DMS153 treated with DMSO at 0.1 percent for 48 hours (cell line): Measurements from ENCODE around the gene FLNB.

Experiments used
- DNase-seq: peaks from one replicate; lab custom pipeline; 2025; ENCODE audit not compliant: unreplicated experiment; lab: John Stamatoyannopoulos, UW

FLNB gene

DNA sequence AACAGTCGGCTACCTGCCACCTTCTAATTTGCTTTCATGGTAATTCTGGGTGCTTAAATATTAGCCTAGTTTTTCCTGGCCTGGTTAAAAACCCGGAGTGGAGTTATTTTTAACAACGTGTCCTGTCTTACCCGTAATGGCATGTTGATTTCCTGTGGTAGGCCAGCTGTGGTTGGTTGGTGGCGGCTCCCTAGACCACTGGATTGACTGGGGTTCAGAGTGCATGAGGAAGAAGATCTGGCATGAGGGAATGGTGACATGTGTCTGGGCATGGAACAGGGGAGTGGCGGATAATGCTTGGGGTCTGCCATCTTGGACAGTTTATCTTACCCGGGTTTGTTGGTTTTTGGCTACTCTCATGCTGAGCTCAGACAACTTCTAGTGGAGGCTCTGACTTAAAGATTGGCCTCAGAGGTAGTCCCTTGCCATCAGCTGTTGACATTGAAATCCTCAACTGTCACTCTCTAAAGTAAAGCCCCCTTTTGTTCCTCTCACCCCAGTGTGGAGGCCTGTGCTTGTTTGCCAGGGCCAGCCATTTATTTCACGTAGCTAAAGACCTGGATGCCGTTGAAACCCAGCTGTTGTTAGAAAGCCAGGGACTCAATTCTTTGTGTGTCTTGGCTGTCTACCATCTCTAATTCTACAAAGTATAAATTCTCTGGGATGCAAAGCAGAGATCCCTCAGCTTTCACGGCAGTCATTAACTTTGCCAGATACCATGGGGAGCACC, 121.0 kb downstream of the FLNB start:
- DNase-seq = no peak

DNA sequence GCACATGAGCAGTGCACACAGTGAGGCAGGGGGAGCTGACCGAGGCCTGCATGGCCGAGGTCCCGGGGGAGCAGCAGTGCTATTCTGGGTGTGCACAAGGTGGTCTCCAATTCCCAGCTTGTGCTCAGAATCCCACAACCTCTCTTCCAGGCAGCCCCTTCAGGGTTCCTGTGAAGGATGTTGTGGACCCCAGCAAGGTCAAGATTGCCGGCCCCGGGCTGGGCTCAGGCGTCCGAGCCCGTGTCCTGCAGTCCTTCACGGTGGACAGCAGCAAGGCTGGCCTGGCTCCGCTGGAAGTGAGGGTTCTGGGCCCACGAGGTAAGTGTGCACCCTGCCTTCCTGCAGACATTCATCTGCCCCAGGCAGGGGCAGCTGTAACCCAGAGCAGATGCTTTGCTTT, 122.4 kb downstream of the FLNB start:
- DNase-seq = no peak

DNA sequence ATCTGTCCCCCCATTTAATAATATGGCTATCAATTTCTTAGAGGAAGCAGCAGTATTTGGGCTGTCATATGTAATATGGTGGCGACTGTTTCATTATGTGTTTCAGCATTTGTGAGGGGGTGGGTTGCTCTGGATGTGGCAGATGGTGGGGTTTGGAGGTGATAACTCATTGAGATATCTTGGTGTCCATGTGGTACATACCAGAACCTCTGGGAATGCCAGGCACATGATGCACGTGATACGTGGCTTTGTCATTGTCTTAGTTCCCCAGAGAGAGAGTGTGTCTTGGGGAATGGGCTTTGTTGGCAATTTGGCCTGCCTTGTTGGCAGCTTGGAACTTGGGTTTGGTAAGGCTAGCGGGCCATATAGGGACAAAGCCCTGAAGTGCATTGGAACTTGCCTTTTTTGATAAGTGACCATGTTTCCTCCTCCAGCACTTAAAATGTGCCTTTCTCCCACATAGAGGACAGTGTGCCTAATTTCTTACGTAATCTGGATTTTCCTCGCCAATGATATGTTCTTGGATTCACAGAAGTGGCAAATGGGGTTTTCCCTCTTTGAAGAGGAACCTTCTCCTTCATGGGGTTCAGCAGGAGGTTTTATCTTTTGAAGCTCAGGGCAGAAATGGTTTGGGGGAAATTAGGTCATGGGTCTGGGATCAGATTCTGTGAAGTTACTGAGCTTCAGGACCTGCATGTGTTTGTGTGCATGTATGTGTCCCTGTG, 123.0 kb downstream of the FLNB start:
- DNase-seq = no peak

DNA sequence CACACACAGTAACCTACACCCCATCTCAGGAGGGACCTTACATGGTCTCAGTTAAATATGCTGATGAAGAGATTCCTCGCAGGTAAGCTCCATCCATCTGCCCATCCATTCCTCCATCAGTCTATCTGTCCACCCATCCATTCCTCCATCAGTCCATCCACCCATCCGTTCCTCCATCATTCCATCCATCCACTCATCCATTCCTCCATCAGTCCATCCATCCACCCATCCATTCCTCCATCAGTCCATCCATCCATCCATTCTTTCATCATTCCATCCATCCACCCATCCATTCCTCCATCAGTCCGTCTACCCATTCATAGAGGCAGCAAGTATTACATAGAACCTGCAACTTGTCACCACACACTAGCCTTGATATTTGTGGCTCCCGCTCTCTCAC, 124.6 kb downstream of the FLNB start:
- DNase-seq = no peak

DNA sequence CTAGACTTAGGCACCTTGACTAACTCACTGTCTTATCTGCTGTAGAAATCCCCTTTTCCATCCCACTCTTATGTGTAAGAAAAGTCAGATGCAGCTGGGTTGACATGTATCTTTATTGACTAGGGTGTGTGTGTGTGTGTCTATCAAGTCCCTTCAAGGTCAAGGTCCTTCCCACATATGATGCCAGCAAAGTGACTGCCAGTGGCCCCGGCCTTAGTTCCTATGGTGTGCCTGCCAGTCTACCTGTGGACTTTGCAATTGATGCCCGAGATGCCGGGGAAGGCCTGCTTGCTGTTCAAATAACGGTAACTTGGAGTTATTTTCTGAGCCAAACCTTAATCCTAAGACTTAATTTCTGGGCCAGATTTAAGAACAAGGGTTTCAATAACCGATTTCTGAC, 126.2 kb downstream of the FLNB start:
- no peak for DNase-seq

DNA sequence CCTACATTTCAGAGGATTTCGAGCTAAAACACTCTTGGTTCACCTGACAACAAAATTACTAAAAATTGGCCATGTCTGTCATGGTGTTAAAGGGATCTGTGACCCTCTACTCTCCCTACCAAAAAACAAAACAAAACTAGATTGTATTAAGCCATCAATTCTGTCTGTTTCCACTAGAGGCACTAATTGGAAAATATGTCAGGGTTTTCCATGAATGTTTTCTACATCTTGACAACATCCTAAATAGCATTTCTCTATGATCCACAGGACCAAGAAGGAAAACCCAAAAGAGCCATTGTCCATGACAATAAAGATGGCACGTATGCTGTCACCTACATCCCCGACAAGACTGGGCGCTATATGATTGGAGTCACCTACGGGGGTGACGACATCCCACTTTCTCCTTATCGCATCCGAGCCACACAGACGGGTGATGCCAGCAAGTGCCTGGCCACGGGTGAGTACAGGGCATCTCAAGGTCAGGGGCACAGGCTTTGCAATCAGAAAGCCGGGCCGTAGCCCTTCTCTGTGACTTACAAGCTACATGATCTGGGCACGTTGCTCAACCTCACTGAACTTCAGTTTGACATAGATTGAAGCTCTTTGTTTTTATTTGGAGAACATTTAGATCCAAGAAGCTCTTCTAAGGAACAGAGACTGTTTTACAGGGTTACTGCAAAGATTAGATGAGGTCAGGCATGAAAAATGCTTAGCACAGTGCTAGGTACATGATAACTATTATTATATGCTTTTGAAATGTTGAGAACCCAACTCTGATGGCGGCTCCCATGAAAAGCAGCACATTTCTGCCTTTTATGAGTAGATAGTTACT, 127.7 kb downstream of the FLNB start:
- no peak for DNase-seq

DNA sequence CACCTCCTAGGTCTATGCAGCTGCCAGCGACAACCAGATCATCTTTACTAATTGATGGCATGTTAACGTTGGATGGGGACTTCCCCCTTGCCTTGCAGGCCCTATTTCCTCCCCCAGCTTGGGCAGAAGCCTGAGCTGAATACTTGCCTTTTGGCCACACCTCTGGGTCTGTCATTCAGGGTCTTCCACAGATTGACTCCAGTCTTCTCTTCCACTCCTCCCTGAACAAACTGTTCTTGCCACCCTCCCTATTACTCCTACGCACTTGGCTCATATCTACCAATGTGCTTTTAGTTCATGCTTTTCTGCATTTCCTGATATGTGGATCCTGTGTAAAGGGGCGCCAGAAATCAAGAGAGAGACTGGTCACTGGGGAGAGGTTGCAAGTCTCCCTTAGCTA, 129.1 kb downstream of the FLNB start:
- DNase-seq = no peak

DNA sequence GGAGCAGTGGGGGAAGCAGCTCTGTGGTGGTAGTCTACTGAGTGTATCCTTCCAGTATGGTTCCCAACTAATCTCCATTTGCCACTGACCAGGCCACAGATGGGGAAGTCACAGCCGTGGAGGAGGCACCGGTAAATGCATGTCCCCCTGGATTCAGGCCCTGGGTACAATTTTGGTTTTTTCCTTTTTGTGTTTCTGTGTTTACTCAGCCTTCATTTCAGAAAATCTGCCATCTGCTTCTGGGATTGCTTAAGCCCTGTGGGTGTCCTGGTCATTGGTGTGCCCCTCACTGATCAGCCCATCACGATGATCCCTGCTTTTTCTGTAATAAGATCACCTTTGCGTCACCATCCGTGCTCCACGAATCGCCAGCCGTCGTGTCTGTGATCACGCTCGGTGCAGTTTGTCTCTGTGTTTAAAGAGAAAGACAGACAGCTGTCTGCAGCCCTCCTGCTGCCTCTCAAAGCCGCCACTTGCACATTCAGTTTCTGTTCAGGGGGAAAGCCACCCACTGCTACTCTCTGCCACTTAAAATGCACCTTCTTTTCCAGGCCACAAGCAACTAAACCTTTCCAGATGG, 133.6 kb downstream of the FLNB start:
- no peak for DNase-seq

DNA sequence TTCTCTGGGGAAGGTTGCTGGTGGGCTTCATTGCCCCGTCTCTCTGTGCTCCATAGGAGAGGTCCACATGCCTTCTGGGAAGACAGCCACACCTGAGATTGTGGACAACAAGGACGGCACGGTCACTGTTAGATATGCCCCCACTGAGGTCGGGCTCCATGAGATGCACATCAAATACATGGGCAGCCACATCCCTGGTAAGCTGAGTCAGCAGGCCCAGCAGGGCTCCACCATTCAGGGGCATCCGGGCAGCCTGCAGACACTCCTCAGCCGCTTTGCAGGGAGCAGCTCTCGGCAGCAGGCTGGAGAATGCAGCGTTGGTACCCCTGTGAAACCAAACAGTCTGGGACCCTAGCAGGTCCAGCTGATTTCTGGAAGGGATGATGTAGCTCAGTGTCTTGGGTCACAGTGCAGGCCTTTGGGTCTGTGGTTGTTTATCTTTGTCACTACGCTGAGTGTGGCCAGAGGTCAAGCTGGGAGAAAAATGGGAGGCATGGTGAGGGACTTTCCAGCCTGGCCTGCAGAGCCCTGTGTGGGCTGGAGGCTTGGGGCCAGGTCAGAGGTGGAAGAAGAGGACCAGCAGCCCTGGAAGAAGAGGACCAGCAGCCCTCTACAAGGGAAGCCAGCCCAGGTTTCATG, 135.3 kb downstream of the FLNB start:
- DNase-seq = no peak

DNA sequence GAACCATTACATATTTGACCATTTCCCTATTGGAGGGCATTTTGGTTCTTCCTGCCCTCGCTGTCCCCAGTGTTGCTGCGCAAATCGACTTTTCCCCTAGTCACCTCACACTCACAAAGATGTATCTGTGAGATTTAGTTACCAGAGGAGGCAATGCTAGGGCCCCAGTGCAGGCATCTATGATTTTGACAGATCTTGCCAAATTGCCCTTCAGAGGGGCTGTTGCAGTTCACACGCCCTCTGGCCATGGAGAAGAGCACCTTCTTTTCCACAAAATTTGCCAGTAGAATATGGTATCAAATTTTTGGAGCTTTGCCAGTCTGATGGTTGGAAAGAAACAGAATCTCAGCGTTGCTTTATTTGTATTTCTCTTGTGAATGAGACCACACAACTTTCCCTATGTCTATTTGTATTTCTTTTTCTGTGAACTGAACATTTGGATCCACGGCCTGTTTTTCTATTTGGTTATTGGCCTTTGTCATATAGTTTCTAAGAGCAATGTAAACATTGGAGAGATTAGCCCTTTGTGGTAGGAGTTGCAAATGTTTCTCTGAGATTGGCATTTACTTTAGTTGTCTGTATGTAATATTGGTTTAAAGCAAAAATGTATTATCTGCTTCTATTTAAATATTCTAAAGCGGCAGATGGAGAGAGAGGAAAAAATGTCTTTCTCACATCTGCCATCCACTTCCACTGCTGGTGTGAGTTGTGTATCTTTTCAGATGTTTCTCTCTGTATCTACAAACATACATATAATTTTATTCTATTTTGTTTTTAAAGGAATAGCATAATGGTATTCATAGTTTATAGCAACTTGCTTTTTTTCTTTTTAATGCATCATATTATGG, 136.5 kb downstream of the FLNB start:
- DNase-seq = peak; percentile 46

DNA sequence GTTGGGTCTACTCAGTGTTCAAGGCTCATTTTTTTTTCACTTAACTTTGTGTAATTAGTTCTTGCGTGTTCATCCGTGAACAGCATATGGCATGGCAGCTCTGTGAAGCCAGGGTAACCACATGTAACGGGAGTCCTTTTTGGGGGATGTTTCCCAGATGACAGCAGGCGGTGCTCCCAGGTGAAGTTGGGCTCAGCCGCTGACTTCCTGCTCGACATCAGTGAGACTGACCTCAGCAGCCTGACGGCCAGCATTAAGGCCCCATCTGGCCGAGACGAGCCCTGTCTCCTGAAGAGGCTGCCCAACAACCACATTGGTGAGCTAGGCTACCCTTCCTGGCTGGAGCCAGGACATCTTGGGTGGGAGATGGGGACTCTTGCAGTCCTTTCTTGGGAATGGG, 139.8 kb downstream of the FLNB start:
- DNase-seq = no peak

DNA sequence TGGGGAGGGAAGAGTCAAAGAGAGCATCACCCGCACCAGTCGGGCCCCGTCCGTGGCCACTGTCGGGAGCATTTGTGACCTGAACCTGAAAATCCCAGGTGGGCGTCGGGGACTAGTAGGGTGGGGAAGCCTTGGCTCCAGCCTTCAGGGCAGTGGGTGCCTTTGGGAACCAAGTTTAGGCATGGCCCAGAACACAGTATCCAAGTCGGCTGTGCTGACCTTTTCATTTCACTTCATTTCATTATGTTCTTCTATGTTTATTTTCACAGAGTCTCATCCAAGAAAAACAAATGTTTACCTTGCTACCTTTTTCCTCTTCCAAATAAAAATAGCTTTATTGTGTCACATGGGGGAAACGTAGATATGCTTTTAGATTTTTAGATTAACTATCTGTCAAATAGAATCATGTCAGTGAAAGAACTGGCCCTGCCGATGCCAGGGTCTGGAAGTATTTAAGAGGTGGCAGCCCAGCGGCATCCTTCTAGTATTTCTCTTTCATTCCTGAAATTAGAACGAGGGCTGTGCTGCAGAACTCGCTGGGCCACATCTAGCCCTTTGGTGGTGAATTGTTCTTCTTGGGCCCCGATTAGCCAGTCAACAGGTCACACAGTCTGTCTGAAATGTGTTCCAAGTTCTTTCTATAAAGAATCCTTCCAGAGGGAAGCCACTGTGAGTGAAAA, 142.0 kb downstream of the FLNB start:
- DNase-seq = no peak

DNA sequence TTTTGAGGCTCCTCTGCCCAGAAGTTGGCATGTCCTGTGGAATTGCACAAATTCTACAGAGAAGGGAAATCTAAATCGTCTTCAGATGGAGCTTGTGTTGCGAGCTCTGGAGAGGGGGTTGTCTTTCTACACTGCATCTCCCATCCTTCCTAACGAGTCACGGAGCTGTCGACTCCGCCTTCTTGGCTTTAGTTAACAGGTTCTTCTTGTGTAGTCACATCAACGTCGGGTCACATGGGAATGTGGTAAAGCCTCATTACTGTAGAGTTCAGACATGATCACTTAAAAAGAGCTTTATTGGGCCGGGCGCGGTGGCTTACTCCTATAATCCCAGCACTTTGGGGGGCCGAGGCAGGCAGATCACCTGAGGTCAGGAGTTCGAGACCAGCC, 142.6 kb downstream of the FLNB start:
- DNase-seq = no peak

DNA sequence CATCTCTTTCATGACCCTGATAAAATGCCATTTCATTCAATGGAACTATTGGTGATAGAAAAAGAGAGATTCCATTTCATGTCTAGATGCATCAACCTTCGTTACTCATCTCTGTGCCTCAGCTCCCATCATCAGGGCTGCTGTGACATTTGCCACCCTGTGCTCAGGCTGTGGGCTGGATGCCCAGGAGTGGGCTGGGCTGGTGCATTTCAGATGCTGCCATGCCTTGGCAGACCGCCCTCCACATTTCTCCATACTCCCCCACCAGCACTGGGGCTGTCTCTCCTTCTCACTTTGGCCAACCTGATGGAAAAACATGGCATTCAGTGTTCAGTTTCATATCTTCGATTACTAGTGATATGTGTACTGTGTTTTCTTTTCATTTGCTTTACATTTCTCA, 143.4 kb downstream of the FLNB start:
- no peak for DNase-seq

DNA sequence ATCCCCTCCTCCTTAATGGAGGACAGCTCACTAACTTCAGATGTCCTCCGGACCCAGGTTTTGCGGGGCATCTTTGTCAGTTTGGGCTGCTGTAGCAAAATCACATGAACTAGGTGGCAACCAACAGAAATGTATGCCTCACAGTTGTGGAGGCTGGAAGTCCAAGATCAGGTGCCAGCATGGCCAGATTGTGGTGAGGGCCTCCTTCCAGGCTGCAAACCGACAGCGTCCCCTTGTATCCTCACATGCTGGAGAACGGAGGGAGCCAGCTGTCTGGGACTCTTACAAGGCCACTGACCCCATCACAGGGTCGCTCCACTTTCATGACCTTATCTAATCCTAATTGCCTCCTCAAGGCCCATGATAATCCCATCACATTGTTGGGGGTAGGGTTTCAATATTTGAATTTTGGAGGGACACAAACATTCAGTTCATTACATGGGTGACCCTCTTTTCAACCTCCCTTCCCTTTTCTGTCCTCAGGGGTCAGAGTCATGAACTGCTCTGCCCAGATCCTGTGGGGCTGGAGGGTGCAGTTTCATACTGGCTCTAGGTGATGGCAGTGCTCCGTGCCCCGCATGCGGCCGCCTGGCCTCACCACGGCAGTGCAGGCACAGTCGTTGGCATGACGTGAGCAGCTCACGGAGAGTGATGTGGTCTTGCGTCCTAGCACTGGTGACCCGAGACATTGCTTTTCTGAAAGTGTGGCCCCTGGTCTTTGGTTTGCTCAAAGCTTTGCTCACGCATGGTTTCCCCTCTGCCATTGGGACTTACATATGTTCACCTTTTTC, 144.2 kb downstream of the FLNB start:
- DNase-seq = no peak

DNA sequence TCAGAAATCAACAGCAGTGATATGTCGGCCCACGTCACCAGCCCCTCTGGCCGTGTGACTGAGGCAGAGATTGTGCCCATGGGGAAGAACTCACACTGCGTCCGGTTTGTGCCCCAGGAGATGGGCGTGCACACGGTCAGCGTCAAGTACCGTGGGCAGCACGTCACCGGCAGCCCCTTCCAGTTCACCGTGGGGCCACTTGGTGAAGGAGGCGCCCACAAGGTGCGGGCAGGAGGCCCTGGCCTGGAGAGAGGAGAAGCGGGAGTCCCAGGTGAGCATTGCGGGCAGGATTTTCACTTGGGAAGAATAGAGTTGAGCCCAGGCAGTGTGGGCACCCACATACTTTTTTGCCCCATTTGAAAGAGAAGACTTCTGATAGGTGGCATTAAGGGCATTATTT, 145.1 kb downstream of the FLNB start:
- no peak for DNase-seq

DNA sequence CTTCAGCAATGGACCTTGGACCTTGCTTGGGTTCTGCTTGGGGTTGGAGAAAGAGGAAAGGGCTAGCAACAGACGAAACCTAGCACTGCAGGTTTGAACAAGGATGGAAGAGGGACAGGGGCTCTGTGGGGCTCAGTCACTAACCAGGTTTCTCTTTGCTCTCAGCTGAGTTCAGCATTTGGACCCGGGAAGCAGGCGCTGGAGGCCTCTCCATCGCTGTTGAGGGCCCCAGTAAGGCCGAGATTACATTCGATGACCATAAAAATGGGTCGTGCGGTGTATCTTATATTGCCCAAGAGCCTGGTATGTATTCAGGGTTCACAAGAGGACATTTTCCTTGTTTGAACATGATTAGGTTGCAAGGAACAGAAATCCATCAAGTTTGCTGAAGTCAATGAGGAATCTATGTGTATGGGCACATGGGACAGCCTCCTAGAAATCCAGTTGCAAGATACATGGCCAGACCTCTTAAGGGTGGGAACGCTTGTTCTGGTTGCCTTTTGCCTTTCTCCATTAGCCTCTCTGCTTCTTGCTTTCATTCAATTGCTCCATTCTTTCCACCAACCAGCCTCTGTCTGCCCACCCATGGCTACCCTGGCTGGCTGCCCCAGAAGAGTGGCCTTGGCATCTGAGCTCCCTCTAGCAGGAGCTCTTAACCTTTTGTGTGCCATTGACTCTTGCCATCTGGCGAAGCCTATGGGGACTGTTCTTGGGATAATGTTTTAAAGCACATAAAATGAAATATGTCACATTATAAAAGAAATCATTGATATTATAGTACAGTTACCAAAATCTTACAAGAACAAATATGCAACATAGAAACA, 146.6 kb downstream of the FLNB start:
- DNase-seq = no peak

DNA sequence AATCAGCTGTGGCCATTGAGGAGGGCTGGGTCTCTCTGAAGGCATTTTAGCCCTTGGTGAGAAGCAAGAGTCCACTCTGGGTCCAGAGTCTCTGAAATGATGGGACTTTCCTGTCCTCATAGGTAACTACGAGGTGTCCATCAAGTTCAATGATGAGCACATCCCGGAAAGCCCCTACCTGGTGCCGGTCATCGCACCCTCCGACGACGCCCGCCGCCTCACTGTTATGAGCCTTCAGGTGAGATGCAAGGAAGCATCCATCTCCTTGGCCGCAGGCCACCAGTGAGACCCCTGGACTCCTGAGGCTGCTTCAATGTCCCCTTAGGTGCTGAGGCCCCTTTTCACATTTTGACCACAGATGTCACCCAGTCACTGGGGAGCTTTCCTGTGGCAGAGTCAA, 147.6 kb downstream of the FLNB start:
- no peak for DNase-seq
